ENCODE data around the gene KRTAP10-1. TPM values are rescaled to one million over a fixed set of nuclear protein-coding genes. Genes with fewer than 3 reads are reported as not detected.

KRTAP10-1 gene
- total RNA-seq, 1 experiment from 2014 or later: not detected

- H3K4me2 ChIP-seq (ENCODE audit: insufficient read depth, insufficient read length, low read length): no peak overlapping the region
- no peak overlapping the region for H2BK120ac ChIP-seq (ENCODE audit: low read depth, low read length, poor library complexity, severe bottlenecking)
- H2AK5ac ChIP-seq (ENCODE audit: insufficient read length, low read length): no peak overlapping the region
- no peak overlapping the region for H3T11ph ChIP-seq (ENCODE audit: low read length)
- no peak overlapping the region for H2BK15ac ChIP-seq (ENCODE audit: low read depth, low read length)
- H2BK12ac ChIP-seq (ENCODE audit: insufficient read length, low read depth, low read length): no peak overlapping the region
- no peak overlapping the region for H4K5ac ChIP-seq (ENCODE audit: insufficient read length, low read depth, low read length)
- Mint-ChIP-seq H3K27ac (no peak overlapping the region; a peak in 1 of 7 replicates), H3K4me1 (peaks cover 2 to 8% of the 10 kb centered on the region in 2 experiments; a peak in 3 of 4 replicates), H3K36me3 (ENCODE audit: insufficient read depth in 1 of 3, low read depth in 3 of 3) (peaks cover 0 to 5% (median 0%) of the 10 kb centered on the region in 3 experiments; a peak in 1 of 7 replicates), H3K27me3 (ENCODE audit: low read depth) (no peaks in the 10 kb centered on the region; the same call in none of the 2 replicates), H3K9me3 (peaks cover 0 to 5% of the 10 kb centered on the region in 2 experiments; a peak in 2 of 5 replicates), H3K4me3 (no peak overlapping the region)
- no peak overlapping the region for H3K56ac ChIP-seq (ENCODE audit: insufficient read length, low read depth, low read length)
- no peak for DNase-seq
- H3K18ac ChIP-seq (ENCODE audit: insufficient read length, low read depth, low read length): no peak overlapping the region
- TF ChIP-seq CTCF (conservative IDR thresholded peaks at IDR 0.05): no peak
- H2BK5ac ChIP-seq (ENCODE audit: insufficient read length, low read length): no peak overlapping the region
- H3K79me1 ChIP-seq (ENCODE audit: insufficient read depth, low read depth, low read length, poor library complexity, severe bottlenecking): no peaks in the 10 kb centered on the region
- H3K9ac ChIP-seq (ENCODE audit: extremely low read depth, insufficient read length, low read length): no peak overlapping the region
- H4K20me1 ChIP-seq (ENCODE audit: control insufficient read depth, insufficient read depth, insufficient read length): no peaks in the 10 kb centered on the region
- no peak overlapping the region for H2AFZ ChIP-seq (ENCODE audit: low read length)
- no peak overlapping the region for H3K23ac ChIP-seq (ENCODE audit: insufficient read length, low read depth, low read length)
- no peak overlapping the region for H4K8ac ChIP-seq (replicated peaks; ENCODE audit: insufficient read length, low read depth, low read length)
- H3K79me2 ChIP-seq (ENCODE audit: insufficient read depth, low read length): no peaks in the 10 kb centered on the region
- H3K9me3 ChIP-seq (ENCODE audit: control insufficient read depth, low read depth, low read length): no peaks in the 10 kb centered on the region
- H3K14ac ChIP-seq (ENCODE audit: insufficient read depth, low read length): no peak overlapping the region
- WGBS (ENCODE audit: extremely low coverage, insufficient read length, low lambda C conversion rate): no CpG with 5 or more reads among the region's 37 CpGs
- no peaks in the 10 kb centered on the region; the same call in 1 of the 2 replicates for H3K4me1 ChIP-seq (ENCODE audit: insufficient read depth, low read length)
- H3K27ac ChIP-seq (ENCODE audit: insufficient read length, low read depth, low read length): no peak overlapping the region
- no peak overlapping the region for H4K91ac ChIP-seq (ENCODE audit: insufficient read length, low read depth, low read length)
- no peaks in the 10 kb centered on the region for H3K27me3 ChIP-seq (ENCODE audit: insufficient read depth, low read length)
- no peaks in the 10 kb centered on the region for H3K23me2 ChIP-seq (ENCODE audit: insufficient read length, low read depth, low read length, poor library complexity, severe bottlenecking)
- H3K4ac ChIP-seq (ENCODE audit: low read depth, low read length): no peak overlapping the region
- no peak overlapping the region for H2BK20ac ChIP-seq (ENCODE audit: low read depth, low read length, poor library complexity, severe bottlenecking)
Observed at GRCh38 chr21:44533121-44533890, 6.7 kb downstream of the KRTAP10-1 start.
